K562 (cell line): ENCODE results near the gene CITED1. TPM values are rescaled to one million over a fixed set of nuclear protein-coding genes. Genes with fewer than 3 reads are reported as not detected.

Source experiments
- ATAC-seq: fragments of 200-7000 bp; cut with Tn5 transposase; 3 replicates; pipeline ENCODE4 v1.9.1; 2020; ENCODE audit warnings: moderate library complexity
- BruUV-seq: library from RNA; stranded (reverse); fragments of 400-500 nt; replicated peaks from 2 replicates; lab custom pipeline; 2021; lab: Mats Ljungman, UMichigan
- CTCF ChIA-PET: fragments of 300-600 bp; formaldehyde crosslinking; extraction: SDS; loops from one replicate; lab custom pipeline; 2021; ENCODE audit warnings: low intra/inter-chr PET ratio; lab: Yijun Ruan, JAX
- POLR2A ChIA-PET: fragments of 300-600, 350-650 bp; sonication (Branson Sonifier 250); formaldehyde crosslinking; extraction: SDS; loops from one replicate; lab custom pipeline; 2021; ENCODE audit warnings: antibody characterized with exemption, inconsistent platforms; lab: Yijun Ruan, JAX
- DNase-seq, 4 experiments: peaks; one replicate each; pipeline versions ENCODE4 v3.0.0 to v3.0.0-alpha.2; 2011 to 2018; ENCODE audit warnings: low spot score in 3 of 4, mixed read lengths in 3 of 4; ENCODE audit errors: extremely low read depth in 1 of 4
- FAIRE-seq: peaks from 2 replicates; lab custom pipeline; 2011; peaks lifted over from hg19 to GRCh38; lab: Jason Lieb, UNC
- H2AFZ ChIP-seq: 2 replicates; pipeline ENCODE4 v1.6.0; 2011; ENCODE audit warnings: low read depth, low read length, control low read depth, inconsistent platforms
- H3K27ac ChIP-seq: fragments of 200-600 bp; 3 replicates; pipeline ENCODE4 v1.8.0; 2011; ENCODE audit warnings: low read depth, mild to moderate bottlenecking, control low read depth, inconsistent platforms, low read length, moderate library complexity, mixed read lengths; ENCODE audit errors: extremely low read depth
- H3K27me3 ChIP-seq, 2 experiments: fragments of 300-600 bp in 1 of 2; 2 replicates in 1 of 2; 3 replicates in 1 of 2; pipeline versions ENCODE4 v1.6.0 to v1.8.0; 2011; ENCODE audit warnings: inconsistent platforms in 2 of 2, low read length in 2 of 2, mild to moderate bottlenecking in 1 of 2, mixed read lengths in 1 of 2, moderate library complexity in 1 of 2; ENCODE audit not compliant: control insufficient read depth in 2 of 2, insufficient read depth in 2 of 2
- H3K36me3 ChIP-seq: fragments of 300-600 bp; 3 replicates; pipeline ENCODE4 v1.8.0; 2011; ENCODE audit warnings: mild to moderate bottlenecking, low read length, inconsistent platforms; ENCODE audit not compliant: control insufficient read depth, insufficient read depth
- H3K4me1 ChIP-seq, 2 experiments: fragments of 200-600 bp in 1 of 2; replicated peaks in 1 of 2; 2 replicates in 1 of 2; 3 replicates in 1 of 2; pipeline versions ENCODE4 v1.5.1 to v1.8.0; 2011; ENCODE audit warnings: inconsistent platforms in 2 of 2, low read length in 2 of 2, mild to moderate bottlenecking in 1 of 2, mixed read lengths in 1 of 2, moderate library complexity in 1 of 2; ENCODE audit not compliant: control insufficient read depth in 2 of 2, insufficient read depth in 2 of 2
- H3K4me2 ChIP-seq: 2 replicates; pipeline ENCODE4 v1.6.1; 2011; ENCODE audit warnings: low read length, control low read depth, inconsistent platforms, mixed read lengths; ENCODE audit not compliant: insufficient read depth
- H3K4me3 ChIP-seq: fragments of 200-600 bp; sonication (generic), shearing (Covaris generic); 2 replicates; pipeline ENCODE4 v1.5.1; 2016; ENCODE audit warnings: control low read depth, inconsistent platforms
- H3K79me2 ChIP-seq: fragments of 200-600 bp; 3 replicates; pipeline ENCODE4 v1.8.0; 2011; ENCODE audit warnings: low read length, inconsistent platforms; ENCODE audit not compliant: control insufficient read depth, insufficient read depth
- H3K9ac ChIP-seq, 2 experiments: 2 replicates each; pipeline versions ENCODE4 v1.6.0 to v1.6.1; 2011; ENCODE audit warnings: low read depth in 2 of 2, low read length in 2 of 2, control low read depth in 1 of 2, inconsistent platforms in 1 of 2, mild to moderate bottlenecking in 1 of 2, mixed read lengths in 1 of 2; ENCODE audit not compliant: insufficient read depth in 1 of 2
- H3K9me1 ChIP-seq: one replicate; pipeline ENCODE4 v1.6.0; 2011; ENCODE audit warnings: inconsistent platforms, mild to moderate bottlenecking, low read length, moderate library complexity; ENCODE audit not compliant: control insufficient read depth, insufficient read depth
- H3K9me3 ChIP-seq: replicated peaks from 2 replicates; pipeline ENCODE4 v1.5.1; 2011; ENCODE audit warnings: low read depth, low read length, inconsistent platforms; ENCODE audit not compliant: control insufficient read depth, insufficient read depth
- H4K20me1 ChIP-seq: replicated peaks from 2 replicates; pipeline ENCODE4 v1.6.1; 2011; ENCODE audit warnings: low read length, inconsistent platforms, mixed read lengths; ENCODE audit not compliant: control insufficient read depth, insufficient read depth
- ELF4 ChIP-seq: fragments of 450-650 bp; formaldehyde crosslinking; IDR thresholded peaks from 2 replicates; pipeline ENCODE4 v1.4.0; 2022; ENCODE audit warnings: missing genetic modification characterization
- JUNB ChIP-seq: fragments of 450-650 bp; formaldehyde crosslinking; conservative IDR thresholded peaks from 2 replicates; pipeline ENCODE4 v1.4.0; 2020; ENCODE audit warnings: mild to moderate bottlenecking
- LEF1 ChIP-seq: fragments of 450-650 bp; IDR thresholded peaks from 2 replicates; pipeline ENCODE4 v1.6.1; 2016; ENCODE audit warnings: mild to moderate bottlenecking
- MEIS2 ChIP-seq: fragments of 450-650 bp; IDR thresholded peaks from 2 replicates; pipeline ENCODE4 v1.6.1; 2014; ENCODE audit warnings: mild to moderate bottlenecking; ENCODE audit not compliant: partially characterized antibody
- NR4A1 ChIP-seq, 2 experiments: fragments of 250-450 bp in 1 of 2; fragments of 450-650 bp in 1 of 2; sonication (Bioruptor Pico) in 1 of 2; IDR thresholded peaks; 2 replicates each; pipeline versions ENCODE4 v1.4.0 to v1.6.1; 2016 to 2020; ENCODE audit warnings: mild to moderate bottlenecking in 2 of 2, missing compliant biosample characterization in 1 of 2, missing genetic modification characterization in 1 of 2, moderate library complexity in 1 of 2
- POLR2H ChIP-seq: IDR thresholded peaks from 2 replicates; pipeline ENCODE4 v1.6.1; 2016; ENCODE audit warnings: missing genetic modification characterization, low read depth, mild to moderate bottlenecking, control low read depth, missing compliant biosample characterization, moderate library complexity
- SOX6 ChIP-seq: fragments of 450-650 bp; IDR thresholded peaks from 2 replicates; pipeline ENCODE4 v1.6.1; 2014; ENCODE audit warnings: mild to moderate bottlenecking
- TAF15 ChIP-seq: fragments of 200-400 bp; formaldehyde crosslinking; IDR thresholded peaks from 2 replicates; pipeline ENCODE4 v1.6.1; 2017; ENCODE audit warnings: mild to moderate bottlenecking, low read depth, low read length, moderate library complexity
- TRIM28 ChIP-seq: fragments of 450-650 bp; IDR thresholded peaks from 2 replicates; pipeline ENCODE4 v1.6.1; 2017
- ZNF217 ChIP-seq: sonication (generic); formaldehyde crosslinking; IDR thresholded peaks from 2 replicates; pipeline ENCODE4 v1.8.0; 2022; ENCODE audit warnings: mild to moderate bottlenecking, missing genetic modification reagents
- ZNF324 ChIP-seq: fragments of 250-450 bp; sonication (Bioruptor Pico); IDR thresholded peaks from 2 replicates; pipeline ENCODE4 v1.4.0; 2020; ENCODE audit warnings: mild to moderate bottlenecking
- WGBS: fragments of 100-300 bp; shearing (Covaris generic); methylation state at CpG from one replicate; pipeline ENCODE4 v1.1.6; 2016; ENCODE audit warnings: low coverage, mixed read lengths; ENCODE audit not compliant: insufficient coverage; ENCODE audit errors: missing lambda C conversion rate; 5-methylcytosine and 5-hydroxymethylcytosine counted together
- in situ Hi-C: fragments of 300-500 bp; cut with MboI; formaldehyde crosslinking; loops from 4 replicates; pipeline ENCODE4 v1.15.0; 2018; ENCODE audit warnings: inconsistent platforms, mixed read lengths
- intact Hi-C: fragments of 100-400 bp; cut with micrococcal nuclease; formaldehyde crosslinking; loops from 2 replicates; pipeline ENCODE4 v1.14.2; 2022
- polyA plus RNA-seq, 8 experiments: library from polyadenylated mRNA; depleted of rRNA in 4 of 8; stranded (reverse) in 5 of 8; unstranded in 3 of 8; fragments of >200 nt; fragmentation: Nextera tagmentation in 2 of 8; fragmentation: Illumina TruSeq in 1 of 8; extraction: Ambion mirVana in 2 of 8; extraction: Trizol in 1 of 8; gene quantifications; 2 replicates each; pipeline versions ENCODE4 v1.2.1 to v1.2.3, GENCODE V29; 2011 to 2014; ENCODE audit warnings: inconsistent platforms in 1 of 8, missing spikeins in 1 of 8
- total RNA-seq, 7 experiments: library from RNA; depleted of rRNA in 6 of 7; stranded (reverse); fragments of >200 nt in 6 of 7; fragmentation: Illumina TruSeq in 2 of 7; extraction: Trizol in 2 of 7; gene quantifications; 2 replicates each; pipeline versions ENCODE4 v1.2.1 to v1.2.3, GENCODE V29; 2011 to 2021; ENCODE audit warnings: low replicate concordance in 1 of 7
- TF ChIP-seq, protein P1 (sequence below): fragments of 450-650 bp; conservative IDR thresholded peaks from 2 replicates; pipeline ENCODE4 v1.6.1; 2016; ENCODE audit warnings: missing genetic modification characterization, low read depth, mild to moderate bottlenecking, control low read depth, missing compliant biosample characterization
- TF ChIP-seq, protein P2 (sequence below): fragments of 450-650 bp; formaldehyde crosslinking; conservative IDR thresholded peaks from 2 replicates; pipeline ENCODE4 v1.4.0; 2022; ENCODE audit warnings: mild to moderate bottlenecking, missing genetic modification characterization
- TF ChIP-seq, protein P3 (sequence below): fragments of 450-650 bp; IDR thresholded peaks from 2 replicates; pipeline ENCODE4 v1.6.1; 2016
- TF ChIP-seq, protein P4 (sequence below), 2 experiments: fragments of 200-800 bp in 1 of 2; sonication (Bioruptor generic) in 1 of 2; sonication (generic) in 1 of 2; formaldehyde crosslinking in 1 of 2; IDR thresholded peaks in 1 of 2; conservative IDR thresholded peaks in 1 of 2; 2 replicates each; pipeline versions ENCODE4 v1.5.0 to v1.6.1; 2016 to 2020; ENCODE audit warnings: missing compliant biosample characterization in 1 of 2, missing genetic modification characterization in 1 of 2, missing genetic modification reagents in 1 of 2
- TF ChIP-seq, protein P5 (sequence below): conservative IDR thresholded peaks from 2 replicates; pipeline ENCODE4 v1.6.1; 2011; ENCODE audit warnings: low read depth, mild to moderate bottlenecking, low read length; ENCODE audit not compliant: control insufficient read depth

The CITED1 gene
- total and polyA plus RNA-seq, 9 of the 15 experiments (the other 6 are each of a cell fraction or from before 2014, with no cell fraction given), result 0.56 to 5.8 (median 4.2) TPM

DNA sequence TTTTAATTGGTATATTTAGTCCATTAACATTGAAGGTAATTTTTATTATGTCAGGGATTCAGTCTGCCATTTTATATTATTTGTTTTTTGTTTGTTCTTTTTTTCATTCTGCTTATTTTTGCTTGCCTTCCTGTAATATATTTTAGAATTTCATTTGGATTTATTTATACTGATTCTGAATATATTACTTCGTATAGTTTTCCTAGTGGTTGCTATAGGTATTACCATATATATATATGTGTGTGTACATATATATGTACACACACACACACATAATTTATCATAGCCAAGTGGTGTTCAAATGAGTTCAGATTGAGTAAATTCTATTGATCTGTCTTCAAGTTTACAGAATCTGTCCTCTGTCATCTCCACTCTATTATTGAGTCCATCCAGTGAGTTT is 11.2 kb downstream of the CITED1 start:
- intact Hi-C loops (no loop called here), in situ Hi-C loops (no loop called here)
- WGBS, result 0% methylated on average over 1 of the region's 1 CpG
- Histone ChIP-seq H3K9ac (no peak overlapping the region), H4K20me1 (no peaks in the 10 kb centered on the region), H3K36me3 (no peaks in the 10 kb centered on the region), H3K9me1 (no peaks in the 10 kb centered on the region), H3K27ac (no peak overlapping the region), H3K9me3 (no peaks in the 10 kb centered on the region), H3K4me2 (no peak overlapping the region), H3K4me1 (no peaks in the 10 kb centered on the region; a peak in 1 of 5 replicates), H2AFZ (no peak overlapping the region), H3K4me3 (no peak overlapping the region), H3K79me2 (no peaks in the 10 kb centered on the region), H3K27me3 (no peaks in the 10 kb centered on the region)
- BruUV-seq, result no TSS peak
- ATAC-seq (no peak), FAIRE-seq (no peak), DNase-seq (no peak)
- ChIA-PET POLR2A (no interaction called here), CTCF (interaction anchor here (0.7 kb wide), 1 partner anchor 248 kb away, joined by 4 read pairs; no protein-coding TSS in a partner anchor)
- TF ChIP-seq POLR2H (tag), result no peak
- no peak for TF ChIP-seq JUNB (CRISPR knock-in tag)
- TF ChIP-seq, protein P1, sequence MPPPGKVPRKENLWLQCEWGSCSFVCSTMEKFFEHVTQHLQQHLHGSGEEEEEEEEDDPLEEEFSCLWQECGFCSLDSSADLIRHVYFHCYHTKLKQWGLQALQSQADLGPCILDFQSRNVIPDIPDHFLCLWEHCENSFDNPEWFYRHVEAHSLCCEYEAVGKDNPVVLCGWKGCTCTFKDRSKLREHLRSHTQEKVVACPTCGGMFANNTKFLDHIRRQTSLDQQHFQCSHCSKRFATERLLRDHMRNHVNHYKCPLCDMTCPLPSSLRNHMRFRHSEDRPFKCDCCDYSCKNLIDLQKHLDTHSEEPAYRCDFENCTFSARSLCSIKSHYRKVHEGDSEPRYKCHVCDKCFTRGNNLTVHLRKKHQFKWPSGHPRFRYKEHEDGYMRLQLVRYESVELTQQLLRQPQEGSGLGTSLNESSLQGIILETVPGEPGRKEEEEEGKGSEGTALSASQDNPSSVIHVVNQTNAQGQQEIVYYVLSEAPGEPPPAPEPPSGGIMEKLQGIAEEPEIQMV, result no peak
- TF ChIP-seq MEIS2, result no peak
- no peak for TF ChIP-seq ZNF324 (CRISPR knock-in tag)
- TF ChIP-seq ELF4 (CRISPR knock-in tag), result no peak
- TF ChIP-seq SOX6, result no peak
- TF ChIP-seq, protein P2, sequence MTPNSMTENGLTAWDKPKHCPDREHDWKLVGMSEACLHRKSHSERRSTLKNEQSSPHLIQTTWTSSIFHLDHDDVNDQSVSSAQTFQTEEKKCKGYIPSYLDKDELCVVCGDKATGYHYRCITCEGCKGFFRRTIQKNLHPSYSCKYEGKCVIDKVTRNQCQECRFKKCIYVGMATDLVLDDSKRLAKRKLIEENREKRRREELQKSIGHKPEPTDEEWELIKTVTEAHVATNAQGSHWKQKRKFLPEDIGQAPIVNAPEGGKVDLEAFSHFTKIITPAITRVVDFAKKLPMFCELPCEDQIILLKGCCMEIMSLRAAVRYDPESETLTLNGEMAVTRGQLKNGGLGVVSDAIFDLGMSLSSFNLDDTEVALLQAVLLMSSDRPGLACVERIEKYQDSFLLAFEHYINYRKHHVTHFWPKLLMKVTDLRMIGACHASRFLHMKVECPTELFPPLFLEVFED, result no peak
- TF ChIP-seq, protein P3, sequence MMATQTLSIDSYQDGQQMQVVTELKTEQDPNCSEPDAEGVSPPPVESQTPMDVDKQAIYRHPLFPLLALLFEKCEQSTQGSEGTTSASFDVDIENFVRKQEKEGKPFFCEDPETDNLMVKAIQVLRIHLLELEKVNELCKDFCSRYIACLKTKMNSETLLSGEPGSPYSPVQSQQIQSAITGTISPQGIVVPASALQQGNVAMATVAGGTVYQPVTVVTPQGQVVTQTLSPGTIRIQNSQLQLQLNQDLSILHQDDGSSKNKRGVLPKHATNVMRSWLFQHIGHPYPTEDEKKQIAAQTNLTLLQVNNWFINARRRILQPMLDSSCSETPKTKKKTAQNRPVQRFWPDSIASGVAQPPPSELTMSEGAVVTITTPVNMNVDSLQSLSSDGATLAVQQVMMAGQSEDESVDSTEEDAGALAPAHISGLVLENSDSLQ, result no peak
- TF ChIP-seq, protein P4, sequence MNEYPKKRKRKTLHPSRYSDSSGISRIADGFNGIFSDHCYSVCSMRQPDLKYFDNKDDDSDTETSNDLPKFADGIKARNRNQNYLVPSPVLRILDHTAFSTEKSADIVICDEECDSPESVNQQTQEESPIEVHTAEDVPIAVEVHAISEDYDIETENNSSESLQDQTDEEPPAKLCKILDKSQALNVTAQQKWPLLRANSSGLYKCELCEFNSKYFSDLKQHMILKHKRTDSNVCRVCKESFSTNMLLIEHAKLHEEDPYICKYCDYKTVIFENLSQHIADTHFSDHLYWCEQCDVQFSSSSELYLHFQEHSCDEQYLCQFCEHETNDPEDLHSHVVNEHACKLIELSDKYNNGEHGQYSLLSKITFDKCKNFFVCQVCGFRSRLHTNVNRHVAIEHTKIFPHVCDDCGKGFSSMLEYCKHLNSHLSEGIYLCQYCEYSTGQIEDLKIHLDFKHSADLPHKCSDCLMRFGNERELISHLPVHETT (CRISPR knock-in tag; conservative IDR thresholded peaks at IDR 0.05 in 1 of 2, IDR thresholded peaks at IDR 0.05 in 1 of 2), result no peak
- no peak for TF ChIP-seq NR4A1 (CRISPR knock-in tag; IDR thresholded peaks at IDR 0.05)
- no peak for TF ChIP-seq NR4A1 (tag; IDR thresholded peaks at IDR 0.05)
- TF ChIP-seq LEF1, result no peak
- TF ChIP-seq TAF15, result no peak
- TF ChIP-seq, protein P5, sequence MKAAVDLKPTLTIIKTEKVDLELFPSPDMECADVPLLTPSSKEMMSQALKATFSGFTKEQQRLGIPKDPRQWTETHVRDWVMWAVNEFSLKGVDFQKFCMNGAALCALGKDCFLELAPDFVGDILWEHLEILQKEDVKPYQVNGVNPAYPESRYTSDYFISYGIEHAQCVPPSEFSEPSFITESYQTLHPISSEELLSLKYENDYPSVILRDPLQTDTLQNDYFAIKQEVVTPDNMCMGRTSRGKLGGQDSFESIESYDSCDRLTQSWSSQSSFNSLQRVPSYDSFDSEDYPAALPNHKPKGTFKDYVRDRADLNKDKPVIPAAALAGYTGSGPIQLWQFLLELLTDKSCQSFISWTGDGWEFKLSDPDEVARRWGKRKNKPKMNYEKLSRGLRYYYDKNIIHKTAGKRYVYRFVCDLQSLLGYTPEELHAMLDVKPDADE, result no peak
- no peak for TF ChIP-seq ZNF217 (CRISPR knock-in tag)
- TF ChIP-seq TRIM28, result no peak
